ENCODE results near the gene OGT. TPM values are rescaled to one million over a fixed set of nuclear protein-coding genes. Genes with fewer than 3 reads are reported as not detected.

OGT gene
- total RNA-seq (2013), result 125 TPM
- polyA plus RNA-seq (100 to 1,000 TPM in 1 of 3 donors, 10 to 100 TPM in 2; 11.7 to 310 (median 14.0) TPM), polyA minus RNA-seq (70.1 and 79.9 TPM in 2 replicates), total RNA-seq (167 to 595 (median 321) reads per million in 11 experiments)

- Mint-ChIP-seq H3K27ac (peak within 1 kb of the TSS; percentile 93 to 97 (median 93)), H3K4me3 (peak within 1 kb of the TSS; percentile 96), H3K36me3 (peaks cover 3 to 8% of the 10 kb centered on the region in 2 donors), H3K4me1 (peaks cover 24% of the 10 kb centered on the region), H3K27me3 (ENCODE audit: low read depth in 3 of 3) (peaks cover 0 to 10% (median 0%) of the 10 kb centered on the region in 3 donors), H3K9me3 (peaks cover 0 to 34% (median 18%) of the 10 kb centered on the region in 7 donors)
- Histone ChIP-seq H4K20me1 (ENCODE audit: insufficient read depth, low read length) (peaks cover 31% of the 10 kb centered on the region), H3K27me3 (ENCODE audit: control insufficient read depth in 2 of 2, insufficient read depth in 2 of 2, low read length in 2 of 2) (no peaks in the 10 kb centered on the region), H3K27ac (ENCODE audit: low read depth in 1 of 2, low read length in 2 of 2) (peak within 1 kb of the TSS; percentile 89 to 98), H3K4me2 (replicated peaks; ENCODE audit: extremely low read depth, low read length, poor library complexity, severe bottlenecking) (peak within 1 kb of the TSS; percentile 79), H3K79me2 (ENCODE audit: insufficient read depth, low read length) (peaks cover 50% of the 10 kb centered on the region), H3K9ac (ENCODE audit: insufficient read depth, low read length, poor library complexity, severe bottlenecking) (peak within 1 kb of the TSS; percentile 82), H3K9me3 (replicated peaks in 1 of 2; ENCODE audit: control insufficient read depth in 1 of 2, insufficient read depth in 1 of 2, low read length in 2 of 2) (peaks cover 0 to 5% of the 10 kb centered on the region in 2 donors), H3K36me3 (replicated peaks in 1 of 2; ENCODE audit: control insufficient read depth in 1 of 2, insufficient read depth in 2 of 2, low read length in 2 of 2) (peaks cover 2 to 4% of the 10 kb centered on the region in 2 donors), H2AFZ (ENCODE audit: insufficient read depth, low read depth, low read length, poor library complexity, severe bottlenecking) (peak within 1 kb of the TSS; percentile 60), H3K4me1 (ENCODE audit: control insufficient read depth in 1 of 2, insufficient read depth in 2 of 2, low read length in 2 of 2) (peaks cover 23 to 31% of the 10 kb centered on the region in 2 donors), H3K4me3 (replicated peaks in 1 of 3; ENCODE audit: low read depth in 2 of 3, low read length in 3 of 3) (peak within 1 kb of the TSS; percentile 79 to 95 (median 94))
- intact Hi-C loops (cut with micrococcal nuclease), result no loop called here
- WGBS (ENCODE audit: insufficient coverage), result 0% methylated on average over 37 of the region's 47 CpGs
- DNase-seq, result peak; percentile 95 to 98 (median 95)
- no peak for TF ChIP-seq CTCF (IDR thresholded peaks at IDR 0.05)
Measured at GRCh38 chrX:71532753-71533425, at the start of gene OGT. Gene OGT, plus strand, starts transcription at chrX:71533104. Its CDS starts 196 bp downstream, at chrX:71533300.

GRCh38 chrX:71487814-71488213 lies 45.1 kb upstream of the OGT start:
- Mint-ChIP-seq H3K4me1 (peaks cover 10% of the 10 kb centered on the region), H3K27me3 (ENCODE audit: low read depth in 3 of 3) (peaks cover 0 to 10% (median 3%) of the 10 kb centered on the region in 3 donors), H3K4me3 (no peak overlapping the region), H3K36me3 (peaks cover 0 to 2% of the 10 kb centered on the region in 2 donors), H3K9me3 (peaks cover 0 to 9% (median 2%) of the 10 kb centered on the region in 7 donors), H3K27ac (no peak overlapping the region)
- H4K20me1 ChIP-seq (ENCODE audit: insufficient read depth, low read length), result no peaks in the 10 kb centered on the region
- intact Hi-C loops (cut with micrococcal nuclease), result no loop called here
- H3K9ac ChIP-seq (ENCODE audit: insufficient read depth, low read length, poor library complexity, severe bottlenecking), result no peak overlapping the region
- H3K4me1 ChIP-seq (ENCODE audit: control insufficient read depth in 1 of 2, insufficient read depth in 2 of 2, low read length in 2 of 2), result peaks cover under 1 to 4% of the 10 kb centered on the region in 2 donors
- H3K27me3 ChIP-seq (ENCODE audit: control insufficient read depth in 2 of 2, insufficient read depth in 2 of 2, low read length in 2 of 2), result no peaks in the 10 kb centered on the region
- H3K4me2 ChIP-seq (replicated peaks; ENCODE audit: extremely low read depth, low read length, poor library complexity, severe bottlenecking), result no peak overlapping the region
- no peak overlapping the region for H2AFZ ChIP-seq (ENCODE audit: insufficient read depth, low read depth, low read length, poor library complexity, severe bottlenecking)
- no peak overlapping the region for H3K4me3 ChIP-seq (replicated peaks in 1 of 3; ENCODE audit: low read depth in 2 of 3, low read length in 3 of 3)
- no peak overlapping the region for H3K27ac ChIP-seq (ENCODE audit: low read depth in 1 of 2, low read length in 2 of 2)
- no peaks in the 10 kb centered on the region for H3K36me3 ChIP-seq (replicated peaks in 1 of 2; ENCODE audit: control insufficient read depth in 1 of 2, insufficient read depth in 2 of 2, low read length in 2 of 2)
- no peak for DNase-seq
- H3K79me2 ChIP-seq (ENCODE audit: insufficient read depth, low read length), result no peaks in the 10 kb centered on the region
- TF ChIP-seq CTCF (IDR thresholded peaks at IDR 0.05), result no peak
- no peaks in the 10 kb centered on the region for H3K9me3 ChIP-seq (replicated peaks in 1 of 2; ENCODE audit: control insufficient read depth in 1 of 2, insufficient read depth in 1 of 2, low read length in 2 of 2)
